T-helper 1 cell (primary cell): Measurements from ENCODE around the gene L3HYPDH.
"Not testable (repeated sequence)": the region's sequence is repeated elsewhere in the genome, so short reads cannot be mapped to it uniquely, and the experiment has no call there.

ENCODE experiments used
- DNase-seq, 5 donors: peaks; one replicate each; pipeline ENCODE4 v3.0.0-alpha.2; 2012 to 2020

Gene L3HYPDH

GRCh38 chr14:59475709-59476108 is 8.5 kb downstream of the L3HYPDH start:
- no peak for DNase-seq

- no peak for DNase-seq
These were observed 10.0 kb downstream of the L3HYPDH start for GRCh38 chr14:59474172-59474571.

- peak in 3 of 5 donors; percentile 11 to 25 (median 24) for DNase-seq
These were observed 18.7 kb downstream of the L3HYPDH start, which contains the start of gene GPR135 for GRCh38 chr14:59465316-59466135. Gene GPR135, minus strand, starts transcription at chr14:59465380. Its CDS starts 154 bp downstream, at chr14:59465226.

GRCh38 chr14:59464486-59465315 is 19.5 kb downstream of the L3HYPDH start:
- peak; percentile 44 to 57 (median 48) for DNase-seq

- DNase-seq, result peak in 2 of 5 donors; percentile 13 to 33
These were observed 20.3 kb downstream of the L3HYPDH start for GRCh38 chr14:59463787-59464485.

- DNase-seq, result no peak
These were observed 22.3 kb downstream of the L3HYPDH start for GRCh38 chr14:59461891-59462290.

- no peak for DNase-seq
These were observed 23.8 kb downstream of the L3HYPDH start for GRCh38 chr14:59460378-59460777.

GRCh38 chr14:59458486-59458885 is 25.7 kb downstream of the L3HYPDH start:
- DNase-seq, result no peak

GRCh38 chr14:59455411-59455810 is 28.8 kb downstream of the L3HYPDH start:
- no peak for DNase-seq

GRCh38 chr14:59454139-59454538 is 30.1 kb downstream of the L3HYPDH start:
- no peak for DNase-seq

GRCh38 chr14:59451849-59452248 is 32.4 kb downstream of the L3HYPDH start:
- no peak for DNase-seq

- DNase-seq, result no peak
These were observed 33.5 kb downstream of the L3HYPDH start for GRCh38 chr14:59450716-59451115.

GRCh38 chr14:59448673-59449072 is 35.5 kb downstream of the L3HYPDH start:
- not testable (repeated sequence) for DNase-seq

- no peak for DNase-seq
These were observed 44.8 kb downstream of the L3HYPDH start for GRCh38 chr14:59439256-59439965.

- no peak for DNase-seq
These were observed 46.0 kb downstream of the L3HYPDH start for GRCh38 chr14:59438195-59438647.

GRCh38 chr14:59435987-59436386 is 48.2 kb downstream of the L3HYPDH start:
- no peak for DNase-seq

GRCh38 chr14:59435101-59435500 is 49.1 kb downstream of the L3HYPDH start:
- DNase-seq, result no peak

GRCh38 chr14:59429790-59430189 is 54.4 kb downstream of the L3HYPDH start:
- no peak for DNase-seq

- DNase-seq, result no peak
These were observed 55.6 kb downstream of the L3HYPDH start for GRCh38 chr14:59428581-59429012.

GRCh38 chr14:59427653-59428580 is 56.3 kb downstream of the L3HYPDH start:
- DNase-seq, result no peak
